HPDE6-E6E7 (cell line): ENCODE data around the gene VPS39.

ENCODE experiments used
- DNase-seq: peaks from one replicate; pipeline ENCODE4 v3.0.0; 2011; ENCODE audit warnings: missing footprints; ENCODE audit errors: extremely low spot score

Gene VPS39

GRCh38 chr15:42201801-42202200 lies 6.3 kb downstream of the VPS39 start:
- no peak for DNase-seq

GRCh38 chr15:42199126-42199525 lies 9.0 kb downstream of the VPS39 start:
- DNase-seq, result no peak

GRCh38 chr15:42198516-42198915 lies 9.6 kb downstream of the VPS39 start:
- no peak for DNase-seq

DNA sequence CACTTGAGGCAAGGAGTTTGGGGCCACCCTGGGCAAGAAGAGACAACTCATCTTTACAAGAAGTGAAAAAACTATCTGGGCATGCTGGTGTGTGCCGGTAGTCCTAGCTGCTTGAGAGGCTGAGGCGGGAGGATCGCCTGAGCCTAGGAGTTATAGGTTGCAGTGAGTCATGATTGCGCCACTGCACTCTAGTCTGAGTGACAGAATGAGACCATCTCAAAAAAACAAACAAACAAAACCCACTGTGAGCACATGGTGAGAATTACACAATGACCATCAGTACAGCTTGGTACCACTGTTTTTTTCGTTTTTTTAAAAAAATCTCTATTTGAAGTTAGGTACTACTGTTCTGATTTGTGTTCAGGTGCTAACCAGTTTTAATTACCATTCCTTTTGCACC lies 13.6 kb downstream of the VPS39 start:
- DNase-seq, result no peak

DNA sequence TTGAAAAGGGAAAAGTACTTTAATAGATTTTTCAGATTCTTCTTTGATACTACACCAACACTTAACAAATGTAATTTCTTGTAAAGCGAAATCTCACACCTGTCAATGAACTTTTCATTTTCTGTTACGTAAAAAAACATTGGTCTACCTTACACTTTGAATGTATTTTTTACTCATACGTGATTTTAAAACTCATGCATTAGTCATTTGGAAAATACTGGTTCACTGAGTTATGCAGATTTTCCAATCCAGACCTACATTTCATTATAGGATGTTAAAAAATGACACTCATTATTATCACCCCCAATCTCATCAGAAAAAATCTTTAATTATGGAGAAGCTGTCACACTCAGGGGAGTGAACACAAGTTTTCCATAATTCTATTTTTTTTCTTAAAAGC lies 14.7 kb downstream of the VPS39 start:
- no peak for DNase-seq

DNA sequence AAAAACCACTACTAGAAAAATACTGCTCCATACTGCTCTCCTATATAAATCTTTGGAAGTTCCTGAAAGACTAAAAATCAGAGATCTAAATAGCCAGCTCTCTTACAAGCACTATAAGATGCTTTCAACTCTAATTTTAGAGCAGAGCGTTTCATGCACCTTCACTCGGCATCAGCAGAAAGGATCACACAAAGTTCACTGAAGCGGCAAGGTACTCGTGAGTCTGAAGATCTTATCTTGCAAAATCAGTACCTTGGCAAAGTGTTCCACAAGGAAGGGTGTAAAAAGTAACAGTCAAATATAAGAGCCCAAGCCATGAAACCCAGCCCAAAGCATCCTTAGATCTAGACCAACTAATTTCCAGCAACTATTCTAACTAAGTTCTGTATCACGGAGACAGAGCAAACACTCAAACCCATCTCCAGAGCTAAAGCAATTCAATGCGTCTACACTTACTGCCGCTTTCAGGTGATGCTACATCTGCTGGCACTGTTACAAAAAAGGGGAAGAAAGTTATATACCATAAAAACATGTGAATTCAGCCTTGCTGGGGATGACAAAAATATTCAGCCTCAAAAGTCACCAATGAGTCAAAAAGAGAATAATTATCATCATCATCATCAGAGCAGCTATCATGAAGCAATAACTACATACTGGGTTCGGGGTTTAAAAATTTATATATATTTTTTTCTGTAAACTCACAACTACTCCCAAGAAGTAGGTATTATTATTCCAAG lies 16.3 kb downstream of the VPS39 start:
- no peak for DNase-seq

DNA sequence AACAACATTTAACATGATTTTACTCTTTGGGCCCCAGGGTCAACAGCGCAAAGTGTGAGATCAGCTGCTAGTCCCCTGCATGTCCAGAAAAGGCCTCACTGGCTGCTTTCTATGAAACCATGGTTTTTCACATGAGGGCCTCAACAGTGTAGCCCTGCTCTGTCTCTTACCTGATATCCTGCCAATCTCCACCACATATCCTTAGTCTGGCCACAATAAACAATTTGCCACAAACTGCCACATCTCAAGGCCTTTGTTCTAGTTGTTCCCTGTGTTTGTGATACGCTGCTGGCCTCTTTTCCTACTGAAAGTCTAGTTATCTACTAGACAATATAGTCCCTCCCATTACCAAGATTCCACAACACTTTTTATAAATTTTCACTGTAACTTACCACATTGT lies 17.7 kb downstream of the VPS39 start:
- no peak for DNase-seq

DNA sequence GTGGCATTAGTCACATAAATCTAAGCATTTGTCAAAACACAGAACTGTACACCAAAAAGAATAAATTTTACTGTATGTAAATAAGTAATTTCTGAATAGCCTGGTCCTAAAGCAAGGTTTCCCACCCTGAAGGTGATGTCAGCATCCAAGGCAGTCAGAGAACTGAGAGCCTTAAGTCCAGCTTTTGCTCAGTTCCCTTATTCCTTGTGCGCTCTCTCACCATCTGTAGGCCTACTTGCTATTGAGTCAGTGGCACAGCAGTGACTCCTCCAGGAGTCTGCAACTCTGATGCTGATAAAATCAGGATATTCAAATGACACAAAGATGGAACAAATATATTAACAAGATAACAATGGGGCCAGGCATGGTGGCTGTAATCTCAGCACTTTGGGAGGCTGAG lies 22.3 kb downstream of the VPS39 start:
- no peak for DNase-seq

DNA sequence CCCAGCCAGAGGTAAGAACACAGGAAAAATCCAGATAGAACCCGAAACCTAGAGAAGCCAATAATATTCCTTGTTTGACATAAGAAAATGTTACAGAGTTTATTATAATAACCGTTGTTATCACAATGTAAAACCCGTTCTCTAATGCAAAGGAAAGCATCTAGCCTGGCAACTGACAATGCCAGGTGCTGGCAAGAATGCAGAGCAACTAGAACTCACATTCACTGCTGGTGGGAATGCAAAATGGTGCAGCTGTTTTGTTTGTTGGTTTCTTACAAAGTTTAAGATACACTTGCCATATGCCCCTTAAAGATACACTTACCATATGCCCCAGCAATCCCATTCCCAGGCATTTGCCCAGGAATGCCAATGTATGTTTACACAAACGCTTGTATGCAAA lies 23.4 kb downstream of the VPS39 start:
- no peak for DNase-seq

- DNase-seq, result no peak
Observed at GRCh38 chr15:42184296-42184695, 23.8 kb downstream of the VPS39 start.

GRCh38 chr15:42182961-42183360 lies 25.1 kb downstream of the VPS39 start:
- DNase-seq, result no peak

- no peak for DNase-seq
Observed at GRCh38 chr15:42182328-42182886, 25.7 kb downstream of the VPS39 start.

GRCh38 chr15:42178056-42178455 lies 30.0 kb downstream of the VPS39 start:
- no peak for DNase-seq

- no peak for DNase-seq
Observed at GRCh38 chr15:42175671-42176070, 32.4 kb downstream of the VPS39 start.

- no peak for DNase-seq
Observed at GRCh38 chr15:42172475-42172874, 35.6 kb downstream of the VPS39 start.

GRCh38 chr15:42171795-42172194 lies 36.3 kb downstream of the VPS39 start:
- no peak for DNase-seq

DNA sequence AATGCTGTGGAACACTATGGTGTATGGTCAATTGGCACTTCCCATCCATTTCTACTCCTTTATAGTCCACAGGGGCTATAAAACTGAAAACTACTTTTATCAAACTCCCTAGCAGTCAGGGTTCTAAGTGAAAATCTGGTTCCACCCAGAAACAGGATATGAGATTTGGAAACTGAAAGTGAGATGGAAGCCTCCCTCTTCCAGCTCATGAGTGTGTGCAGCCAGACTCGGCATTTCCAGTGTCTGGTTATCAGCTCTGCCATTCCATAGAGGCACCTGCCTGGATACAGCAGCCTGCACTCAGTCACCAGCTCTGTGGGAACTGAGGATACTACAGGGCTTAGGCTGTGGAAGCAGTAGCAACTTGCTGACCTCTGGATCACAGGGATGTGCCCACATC lies 37.0 kb downstream of the VPS39 start:
- DNase-seq, result no peak

- no peak for DNase-seq
Observed at GRCh38 chr15:42166225-42166940, 41.7 kb downstream of the VPS39 start.

DNA sequence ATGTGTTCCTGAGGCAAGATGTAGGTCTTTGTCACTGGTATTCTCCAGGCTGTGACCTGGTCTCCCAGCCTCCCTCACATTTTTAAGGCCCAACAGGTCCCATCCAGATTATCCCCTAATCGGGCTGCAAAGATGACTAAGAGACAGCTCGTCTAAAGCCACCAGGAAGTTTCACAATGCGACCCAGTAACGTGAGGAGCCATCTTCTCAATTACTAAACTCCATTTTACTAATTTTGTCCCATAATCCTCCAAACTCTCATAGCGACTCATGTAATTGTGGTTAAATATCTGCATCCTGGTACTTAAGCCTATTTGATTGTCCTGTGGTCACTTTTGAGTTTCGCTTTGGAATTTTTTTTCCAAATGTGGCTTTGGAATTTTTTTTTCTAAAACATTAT lies 43.0 kb downstream of the VPS39 start:
- DNase-seq, result no peak

- no peak for DNase-seq
Observed at GRCh38 chr15:42163947-42164550, 44.1 kb downstream of the VPS39 start.

DNA sequence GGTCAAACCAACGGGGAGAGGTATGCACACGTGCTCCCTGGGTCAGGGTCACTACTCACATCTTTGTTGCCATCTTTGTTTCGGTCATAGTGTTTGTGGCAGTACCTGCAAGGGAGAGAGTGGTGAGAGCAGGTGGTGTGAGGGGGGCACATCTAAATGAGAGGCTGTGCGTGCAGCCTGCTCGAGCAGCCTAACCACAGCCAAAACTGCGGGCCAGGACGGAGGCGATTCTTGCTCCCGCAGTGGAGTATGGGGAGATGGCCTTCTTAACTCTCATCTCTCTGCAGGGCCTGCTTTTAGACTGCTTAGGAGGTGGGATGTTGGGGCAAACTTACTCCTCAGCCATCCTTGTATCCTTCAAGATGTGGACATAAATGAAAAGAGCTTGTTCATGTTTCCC lies 44.8 kb downstream of the VPS39 start:
- no peak for DNase-seq

- no peak for DNase-seq
Observed at GRCh38 chr15:42160136-42160535, 48.0 kb downstream of the VPS39 start.
